ENCODE measurements around the gene SORCS2.

DNA sequence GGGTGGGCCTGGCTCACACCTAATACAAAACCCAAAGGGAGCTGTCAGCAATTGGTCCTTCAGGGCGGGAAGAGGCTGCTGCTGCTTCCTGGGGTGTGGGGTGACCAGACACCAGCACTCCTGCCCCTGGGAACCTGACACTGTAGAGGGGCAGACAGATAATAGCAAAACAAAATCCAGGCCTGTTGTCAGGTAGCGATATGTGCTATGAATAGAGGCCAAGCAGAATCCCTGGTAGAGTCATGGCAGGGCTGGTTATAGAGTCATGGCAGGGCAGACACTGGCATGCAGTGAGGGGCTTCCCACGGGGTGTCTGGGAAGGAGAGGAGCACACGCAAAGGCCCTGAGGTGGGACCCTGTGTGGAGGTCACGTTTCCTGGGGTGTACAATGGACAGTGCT is 321.9 kb downstream of the SORCS2 start:
- TF ChIP-seq NFATC3 (CRISPR knock-in tag; IDR thresholded peaks at IDR 0.05), result no peak
- no peak for TF ChIP-seq ZBTB3 (CRISPR knock-in tag; IDR thresholded peaks at IDR 0.05; ENCODE audit: borderline replicate concordance, low read depth)
- no peak for TF ChIP-seq ZNF281 (CRISPR knock-in tag; IDR thresholded peaks at IDR 0.05; ENCODE audit: borderline replicate concordance)
- no peak for TF ChIP-seq POLR2A (IDR thresholded peaks at IDR 0.05; ENCODE audit: insufficient read depth in 1 of 2, low read depth in 2 of 2, low read length in 2 of 2)
- no peak for TF ChIP-seq ZNF292 (CRISPR knock-in tag; IDR thresholded peaks at IDR 0.05; ENCODE audit: borderline replicate concordance, low read depth)
- no peak for TF ChIP-seq ETV5 (CRISPR knock-in tag; IDR thresholded peaks at IDR 0.05; ENCODE audit: borderline replicate concordance)
- no peak for TF ChIP-seq ZNF331 (CRISPR knock-in tag; IDR thresholded peaks at IDR 0.05)
- TF ChIP-seq ZNF274 (CRISPR knock-in tag; IDR thresholded peaks at IDR 0.05), result no peak
- TF ChIP-seq, protein P1, sequence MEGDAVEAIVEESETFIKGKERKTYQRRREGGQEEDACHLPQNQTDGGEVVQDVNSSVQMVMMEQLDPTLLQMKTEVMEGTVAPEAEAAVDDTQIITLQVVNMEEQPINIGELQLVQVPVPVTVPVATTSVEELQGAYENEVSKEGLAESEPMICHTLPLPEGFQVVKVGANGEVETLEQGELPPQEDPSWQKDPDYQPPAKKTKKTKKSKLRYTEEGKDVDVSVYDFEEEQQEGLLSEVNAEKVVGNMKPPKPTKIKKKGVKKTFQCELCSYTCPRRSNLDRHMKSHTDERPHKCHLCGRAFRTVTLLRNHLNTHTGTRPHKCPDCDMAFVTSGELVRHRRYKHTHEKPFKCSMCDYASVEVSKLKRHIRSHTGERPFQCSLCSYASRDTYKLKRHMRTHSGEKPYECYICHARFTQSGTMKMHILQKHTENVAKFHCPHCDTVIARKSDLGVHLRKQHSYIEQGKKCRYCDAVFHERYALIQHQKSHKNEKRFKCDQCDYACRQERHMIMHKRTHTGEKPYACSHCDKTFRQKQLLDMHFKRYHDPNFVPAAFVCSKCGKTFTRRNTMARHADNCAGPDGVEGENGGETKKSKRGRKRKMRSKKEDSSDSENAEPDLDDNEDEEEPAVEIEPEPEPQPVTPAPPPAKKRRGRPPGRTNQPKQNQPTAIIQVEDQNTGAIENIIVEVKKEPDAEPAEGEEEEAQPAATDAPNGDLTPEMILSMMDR (CRISPR knock-in tag; IDR thresholded peaks at IDR 0.05), result no peak
- no peak for TF ChIP-seq ZNF326 (CRISPR knock-in tag; IDR thresholded peaks at IDR 0.05; ENCODE audit: borderline replicate concordance)
